GM21360 (cell line): ENCODE data around the gene COL27A1.
"Not testable (repeated sequence)": the region's sequence is repeated elsewhere in the genome, so short reads cannot be mapped to it uniquely, and the experiment has no call there.

Experiments
- ATAC-seq: cut with Tn5 transposase; IDR thresholded peaks from one replicate; pipeline ENCODE4 v1.9.1; 2021; ENCODE audit warnings: mild to moderate bottlenecking, moderate library complexity; ENCODE audit not compliant: unreplicated experiment

Gene COL27A1

GRCh38 chr9:114331229-114332195 is 176.2 kb downstream of the COL27A1 start:
- not testable (repeated sequence) for ATAC-seq

- not testable (repeated sequence) for ATAC-seq
Observed at GRCh38 chr9:114332474-114333040, 177.2 kb downstream of the COL27A1 start.

GRCh38 chr9:114333718-114334117 is 178.4 kb downstream of the COL27A1 start:
- ATAC-seq = not testable (repeated sequence)

GRCh38 chr9:114334490-114334889 is 179.2 kb downstream of the COL27A1 start:
- ATAC-seq = no peak

GRCh38 chr9:114335745-114336144 is 180.4 kb downstream of the COL27A1 start:
- no peak for ATAC-seq

- ATAC-seq = no peak
Observed at GRCh38 chr9:114336157-114336556, 180.8 kb downstream of the COL27A1 start.

GRCh38 chr9:114336699-114337395 is 181.5 kb downstream of the COL27A1 start:
- no peak for ATAC-seq

GRCh38 chr9:114338187-114338586 is 182.8 kb downstream of the COL27A1 start:
- no peak for ATAC-seq

GRCh38 chr9:114339130-114339908 is 184.0 kb downstream of the COL27A1 start:
- ATAC-seq = peak; percentile 73

GRCh38 chr9:114341152-114341830 is 186.0 kb downstream of the COL27A1 start:
- ATAC-seq = no peak

- ATAC-seq = no peak
Observed at GRCh38 chr9:114341991-114342390, 186.7 kb downstream of the COL27A1 start.

- ATAC-seq = no peak
Observed at GRCh38 chr9:114342755-114343440, 187.6 kb downstream of the COL27A1 start.

GRCh38 chr9:114343471-114344187 is 188.3 kb downstream of the COL27A1 start:
- ATAC-seq = no peak

GRCh38 chr9:114344188-114344566 is 188.8 kb downstream of the COL27A1 start:
- no peak for ATAC-seq

GRCh38 chr9:114344692-114345091 is 189.4 kb downstream of the COL27A1 start:
- ATAC-seq = no peak

- no peak for ATAC-seq
Observed at GRCh38 chr9:114345493-114346065, 190.2 kb downstream of the COL27A1 start.

- no peak for ATAC-seq
Observed at GRCh38 chr9:114346146-114346545, 190.8 kb downstream of the COL27A1 start.

- no peak for ATAC-seq
Observed at GRCh38 chr9:114347675-114348074, 192.3 kb downstream of the COL27A1 start.
